CD4-positive, alpha-beta memory T cell (primary cell): Measurements from ENCODE around the gene MAP4K3. TPM values are rescaled to one million over a fixed set of nuclear protein-coding genes. Genes with fewer than 3 reads are reported as not detected.
"Not testable (repeated sequence)": the region's sequence is repeated elsewhere in the genome, so short reads cannot be mapped to it uniquely, and the experiment has no call there.

ENCODE experiments used
- CTCF ChIA-PET: fragments of 350-600 bp; sonication (Branson Sonifier 250); formaldehyde crosslinking; loops from one replicate; lab custom pipeline; 2021; ENCODE audit warnings: inconsistent platforms; ENCODE audit not compliant: partially characterized antibody; lab: Charles Lee
- POLR2A ChIA-PET: fragments of 350-600 bp; sonication (Branson Sonifier 250); formaldehyde crosslinking; loops from one replicate; lab custom pipeline; 2021; ENCODE audit not compliant: partially characterized antibody; lab: Charles Lee
- DNase-seq, 5 donors: peaks; one replicate each; pipeline versions ENCODE4 v3.0.0 to v3.0.0-alpha.2; 2020 to 2022; ENCODE audit warnings: mixed read lengths in 1 of 5
- H3K27ac ChIP-seq: one replicate; pipeline ENCODE4 v1.7.0; 2013; ENCODE audit warnings: low read depth, low read length
- H3K27me3 ChIP-seq: 2 replicates; pipeline ENCODE4 v1.7.0; 2013; ENCODE audit warnings: mild to moderate bottlenecking, low read length, moderate library complexity; ENCODE audit not compliant: insufficient read depth
- H3K36me3 ChIP-seq: 2 replicates; pipeline ENCODE4 v1.7.0; 2013; ENCODE audit warnings: mild to moderate bottlenecking, low read length, moderate library complexity; ENCODE audit not compliant: insufficient read depth
- H3K4me1 ChIP-seq: 2 replicates; pipeline ENCODE4 v1.7.0; 2013; ENCODE audit warnings: mild to moderate bottlenecking, low read length, moderate library complexity; ENCODE audit not compliant: insufficient read depth
- H3K4me3 ChIP-seq, 2 donors: one replicate each; pipeline ENCODE4 v1.7.0; 2013; ENCODE audit warnings: low read length in 2 of 2, mild to moderate bottlenecking in 1 of 2
- H3K9me3 ChIP-seq, 2 donors: one replicate each; pipeline ENCODE4 v1.7.0; 2013; ENCODE audit warnings: low read length in 2 of 2, control low read depth in 1 of 2; ENCODE audit not compliant: control insufficient read depth in 1 of 2
- H3K27ac Mint-ChIP-seq, 7 donors: one replicate each; pipeline ENCODE4 v1.8.0; 2020 to 2021; ENCODE audit warnings: mixed read lengths in 7 of 7, mild to moderate bottlenecking in 6 of 7, inconsistent platforms in 3 of 7, moderate library complexity in 3 of 7
- H3K27me3 Mint-ChIP-seq, 2 donors: one replicate each; pipeline ENCODE4 v1.8.0; 2020 to 2021; ENCODE audit warnings: mixed read lengths in 2 of 2
- H3K36me3 Mint-ChIP-seq, 2 donors: one replicate each; pipeline ENCODE4 v1.8.0; 2020 to 2021; ENCODE audit warnings: mixed read lengths in 2 of 2, inconsistent platforms in 1 of 2, mild to moderate bottlenecking in 1 of 2
- H3K4me1 Mint-ChIP-seq, 4 donors: one replicate each; pipeline ENCODE4 v1.8.0; 2020 to 2021; ENCODE audit warnings: mixed read lengths in 4 of 4, mild to moderate bottlenecking in 1 of 4
- H3K4me3 Mint-ChIP-seq, 8 donors: one replicate each; pipeline ENCODE4 v1.8.0; 2020 to 2021; ENCODE audit warnings: mixed read lengths in 8 of 8, mild to moderate bottlenecking in 7 of 8, moderate library complexity in 6 of 8, inconsistent platforms in 3 of 8
- H3K9me3 Mint-ChIP-seq, 8 donors: one replicate each; pipeline ENCODE4 v1.8.0; 2020 to 2021; ENCODE audit warnings: mixed read lengths in 8 of 8, mild to moderate bottlenecking in 5 of 8, inconsistent platforms in 3 of 8, moderate library complexity in 1 of 8
- intact Hi-C: fragments of 100-400 bp; cut with micrococcal nuclease; formaldehyde crosslinking; loops from one replicate; pipeline ENCODE4 v1.15.1; 2023
- polyA plus RNA-seq, 2 donors: library from polyadenylated mRNA; unstranded; fragments of 300-500 nt; fragmentation: Illumina TruSeq; gene quantifications; one replicate each; pipeline ENCODE4 v1.2.3, GENCODE V29; 2021
- total RNA-seq, 2 experiments: library from RNA; stranded (reverse); gene quantifications; one replicate each; pipeline ENCODE4 v1.2.3, GENCODE V29; 2021

MAP4K3 gene
- total and polyA plus RNA-seq, 4 experiments from 2014 or later: 1.7 to 18.1 (median 9.4) TPM

- peak overlapping the region in 1 of 2 donors; percentile 30 for H3K4me3 ChIP-seq
- intact Hi-C loops, H3K36me3 ChIP-seq, H3K4me1 ChIP-seq, H3K9me3 Mint-ChIP-seq, H3K9me3 ChIP-seq, H3K27ac ChIP-seq, H3K27me3 ChIP-seq, H3K27me3 Mint-ChIP-seq, H3K36me3 Mint-ChIP-seq: not testable (repeated sequence)
- Mint-ChIP-seq H3K27ac (peak overlapping the region; percentile 14 to 88 (median 72)), H3K4me3 (peak overlapping the region; percentile 82 to 92 (median 88)), H3K4me1 (peaks cover 12 to 24% (median 17%) of the 10 kb centered on the region in 4 donors)
- CTCF ChIA-PET: interaction anchor here (0.6 to 4.5 kb wide), 8 partner anchors 8 to 298 kb away, joined by 3 to 14 read pairs (median 4); no protein-coding TSS in a partner anchor
- DNase-seq: peak; percentile 26 to 45 (median 32)
- POLR2A ChIA-PET: interaction anchor here (0.6 to 2.8 kb wide), 6 partner anchors 16 to 138 kb away, joined by 3 to 9 read pairs (median 6); partner anchors contain the start of gene SOS1
These were observed 192.0 kb downstream of the MAP4K3 start for GRCh38 chr2:39244963-39245625.

GRCh38 chr2:39244241-39244862, 192.7 kb downstream of the MAP4K3 start:
- H3K4me1 ChIP-seq, H3K9me3 ChIP-seq, H3K27ac ChIP-seq, H3K27me3 ChIP-seq, intact Hi-C loops, DNase-seq, H3K9me3 Mint-ChIP-seq, H3K4me3 ChIP-seq, H3K36me3 ChIP-seq, H3K27me3 Mint-ChIP-seq, H3K36me3 Mint-ChIP-seq: not testable (repeated sequence)
- CTCF ChIA-PET: interaction anchor here (0.6 to 4.5 kb wide), 7 partner anchors 9 to 297 kb away, joined by 3 to 14 read pairs (median 4); no protein-coding TSS in a partner anchor
- POLR2A ChIA-PET: interaction anchor here (0.6 to 2.8 kb wide), 7 partner anchors 15 to 138 kb away, joined by 3 to 9 read pairs (median 5); partner anchors contain the start of gene SOS1
- Mint-ChIP-seq H3K27ac (peak overlapping the region in 5 of 7 donors; percentile 54 to 88 (median 75)), H3K4me1 (peaks cover 12 to 24% (median 17%) of the 10 kb centered on the region in 4 donors), H3K4me3 (peak overlapping the region; percentile 82 to 92 (median 88))

- Histone ChIP-seq H3K27me3 (no peaks in the 10 kb centered on the region), H3K36me3 (no peaks in the 10 kb centered on the region), H3K9me3 (no peaks in the 10 kb centered on the region), H3K4me1 (no peaks in the 10 kb centered on the region), H3K4me3 (peak within 1 kb of the TSS in 1 of 2 donors; percentile 30), H3K27ac (no peak within 1 kb of the TSS)
- H3K9me3 Mint-ChIP-seq: no peaks in the 10 kb centered on the region
- peaks cover 12 to 24% (median 17%) of the 10 kb centered on the region in 4 donors for H3K4me1 Mint-ChIP-seq
- no peaks in the 10 kb centered on the region for H3K27me3 Mint-ChIP-seq
- H3K36me3 Mint-ChIP-seq: no peaks in the 10 kb centered on the region
- CTCF ChIA-PET: interaction anchor here (1.2 to 4.5 kb wide), 2 partner anchors 14 to 184 kb away, joined by 3 to 14 read pairs; no protein-coding TSS in a partner anchor
- intact Hi-C loops: no loop called here
- peak; percentile 18 to 52 (median 44) for DNase-seq
- H3K27ac Mint-ChIP-seq: peak within 1 kb of the TSS in 6 of 7 donors; percentile 38 to 88 (median 74)
- POLR2A ChIA-PET: interaction anchor here (1.6 to 2.8 kb wide), 2 partner anchors 119 to 123 kb away, joined by 3 to 9 read pairs; partner anchors contain the start of gene SOS1
- peak within 1 kb of the TSS; percentile 82 to 92 (median 88) for H3K4me3 Mint-ChIP-seq
These were observed 193.5 kb downstream of the MAP4K3 start, which contains the start of gene CDKL4 for GRCh38 chr2:39243469-39244123. Gene CDKL4, minus strand, starts transcription at chr2:39243970.

- no peak overlapping the region for H3K27ac Mint-ChIP-seq
- DNase-seq: no peak
- no peaks in the 10 kb centered on the region for H3K27me3 ChIP-seq
- no peak overlapping the region for H3K4me3 ChIP-seq
- no peak overlapping the region for H3K27ac ChIP-seq
- no peaks in the 10 kb centered on the region for H3K4me1 ChIP-seq
- H3K4me3 Mint-ChIP-seq: no peak overlapping the region
- no peaks in the 10 kb centered on the region for H3K27me3 Mint-ChIP-seq
- CTCF ChIA-PET: interaction anchor here (1.4 kb wide), 1 partner anchor 183 kb away, joined by 3 read pairs; no protein-coding TSS in a partner anchor
- POLR2A ChIA-PET: interaction anchor here (1.0 kb wide), 1 partner anchor 14 kb away, joined by 3 read pairs; no protein-coding TSS in a partner anchor
- H3K36me3 Mint-ChIP-seq: no peaks in the 10 kb centered on the region
- H3K36me3 ChIP-seq: no peaks in the 10 kb centered on the region
- H3K9me3 Mint-ChIP-seq: peaks cover 0 to 6% (median 1%) of the 10 kb centered on the region in 8 donors
- H3K9me3 ChIP-seq: no peaks in the 10 kb centered on the region
- H3K4me1 Mint-ChIP-seq: peaks cover 12 to 24% (median 17%) of the 10 kb centered on the region in 4 donors
- intact Hi-C loops: no loop called here
These were observed 195.5 kb downstream of the MAP4K3 start for GRCh38 chr2:39241588-39241987.

- H3K27ac Mint-ChIP-seq: no peak overlapping the region
- no peak overlapping the region for H3K4me3 ChIP-seq
- POLR2A ChIA-PET: no interaction called here
These were observed 196.3 kb downstream of the MAP4K3 start for GRCh38 chr2:39240758-39241157.

GRCh38 chr2:39234754-39235153, 202.3 kb downstream of the MAP4K3 start:
- Mint-ChIP-seq H3K36me3 (peaks cover 2 to 3% of the 10 kb centered on the region in 2 donors), H3K27ac (no peak overlapping the region), H3K9me3 (peaks cover 0 to 23% (median 7%) of the 10 kb centered on the region in 8 donors), H3K27me3 (no peaks in the 10 kb centered on the region), H3K4me1 (peaks cover 1 to 2% (median 1%) of the 10 kb centered on the region in 4 donors), H3K4me3 (no peak overlapping the region)
- Histone ChIP-seq H3K36me3 (no peaks in the 10 kb centered on the region), H3K9me3 (no peaks in the 10 kb centered on the region), H3K4me3 (no peak overlapping the region), H3K27ac (no peak overlapping the region), H3K27me3 (no peaks in the 10 kb centered on the region), H3K4me1 (no peaks in the 10 kb centered on the region)
- DNase-seq: no peak
- CTCF ChIA-PET: interaction anchor here (0.5 to 2.4 kb wide), 4 partner anchors 176 to 288 kb away, joined by 3 to 9 read pairs (median 3); no protein-coding TSS in a partner anchor
- POLR2A ChIA-PET: no interaction called here
- intact Hi-C loops: no loop called here

More at GRCh38 chr2:39240758-39241157, 196.3 kb downstream of the MAP4K3 start:
- H3K4me1 Mint-ChIP-seq: peaks cover 12 to 20% (median 13%) of the 10 kb centered on the region in 4 donors
- H3K9me3 Mint-ChIP-seq: peaks cover 0 to 14% (median 5%) of the 10 kb centered on the region in 8 donors
- Histone ChIP-seq H3K36me3 (no peaks in the 10 kb centered on the region), H3K9me3 (no peaks in the 10 kb centered on the region), H3K27ac (no peak overlapping the region), H3K4me1 (no peaks in the 10 kb centered on the region), H3K27me3 (no peaks in the 10 kb centered on the region)
- intact Hi-C loops: no loop called here
- DNase-seq: no peak
- H3K36me3 Mint-ChIP-seq: peaks cover 0 to under 1% of the 10 kb centered on the region in 2 donors
- H3K4me3 Mint-ChIP-seq: no peak overlapping the region
- CTCF ChIA-PET: no interaction called here
- H3K27me3 Mint-ChIP-seq: no peaks in the 10 kb centered on the region
